ENCODE results near the gene BUB1.
"Not testable (repeated sequence)": the region's sequence is repeated elsewhere in the genome, so short reads cannot be mapped to it uniquely, and the experiment has no call there.

Gene BUB1

DNA sequence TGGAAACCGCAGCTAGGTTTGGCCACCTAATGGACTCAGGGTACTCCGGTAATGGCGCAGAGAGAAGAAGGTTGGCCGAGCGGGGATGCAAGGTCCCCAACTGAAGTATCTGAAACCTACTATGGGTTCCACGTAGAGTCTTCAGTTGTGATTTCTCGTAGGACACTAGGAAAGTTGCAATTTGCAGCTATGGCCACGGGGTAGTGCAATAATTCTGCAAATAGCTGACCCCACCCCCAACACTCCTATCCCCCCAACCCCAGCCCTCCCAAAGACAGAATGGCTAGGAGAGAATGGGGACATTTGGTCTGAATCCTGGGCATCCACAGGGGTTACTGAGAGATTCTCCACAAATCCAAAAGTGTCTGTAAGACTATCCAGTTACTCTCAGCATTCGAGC, 75.7 kb downstream of the BUB1 start:
- not testable (repeated sequence) for H3K36me3 ChIP-seq (ENCODE audit: control insufficient read depth, insufficient read depth, low read length); H3K27me3 ChIP-seq (replicated peaks; ENCODE audit: control insufficient read depth, insufficient read depth, low read length); H3K4me3 ChIP-seq (replicated peaks; ENCODE audit: low read depth, low read length); DNase-seq (ENCODE audit: extremely low read depth, insufficient read length)

DNA sequence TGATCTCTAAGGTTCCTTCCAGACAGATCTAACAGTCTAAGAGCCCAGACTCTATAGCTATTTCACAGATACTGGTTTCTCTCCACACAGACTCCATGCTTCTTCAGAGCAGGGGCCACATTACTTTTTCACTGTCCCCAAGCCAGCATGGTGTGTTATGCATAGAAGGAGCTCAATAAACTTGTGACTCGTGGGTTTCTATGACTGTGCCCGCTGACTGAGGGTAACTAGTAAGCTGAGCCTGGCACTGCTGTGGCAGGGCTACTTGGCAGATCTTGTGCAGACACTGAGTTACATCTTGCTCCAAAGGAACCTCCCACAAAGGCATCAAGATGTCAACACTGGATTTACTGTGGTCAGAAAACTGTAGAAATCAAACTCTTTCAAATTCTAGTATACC, 85.9 kb downstream of the BUB1 start:
- not testable (repeated sequence) for H3K27me3 ChIP-seq (replicated peaks; ENCODE audit: control insufficient read depth, insufficient read depth, low read length); DNase-seq (ENCODE audit: extremely low read depth, insufficient read length); H3K4me3 ChIP-seq (replicated peaks; ENCODE audit: low read depth, low read length); H3K36me3 ChIP-seq (ENCODE audit: control insufficient read depth, insufficient read depth, low read length)

DNA sequence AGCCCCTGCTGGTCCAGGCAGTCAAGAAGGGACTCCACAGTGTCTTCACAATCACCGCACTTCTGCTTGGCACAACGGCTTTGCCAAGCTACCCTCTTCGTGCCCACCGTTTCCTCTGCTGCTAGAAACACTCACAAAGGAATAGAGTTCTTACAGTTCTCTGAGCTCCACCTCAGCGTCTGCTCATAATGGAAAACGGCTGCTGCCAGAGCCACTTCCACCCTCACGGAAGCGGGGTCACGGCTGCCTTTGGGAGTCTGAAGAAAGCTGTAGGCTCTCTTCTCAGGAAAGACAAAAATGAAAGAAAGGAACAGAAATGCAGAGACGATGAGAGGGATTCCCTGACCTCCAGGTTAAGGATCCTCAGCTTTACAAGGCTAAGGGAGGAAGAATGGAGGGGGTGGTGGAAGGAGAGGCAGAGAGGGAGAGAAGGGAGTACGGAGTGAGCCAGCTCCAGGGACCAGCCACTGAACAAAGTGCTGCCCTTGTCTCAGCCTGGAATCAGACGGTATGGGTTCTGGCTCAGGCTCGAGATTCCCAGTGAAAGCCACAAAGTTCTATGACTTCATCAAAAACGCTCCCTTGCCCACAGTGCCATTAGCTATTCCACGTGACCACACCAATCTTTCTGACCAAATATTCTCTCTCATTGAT, 88.1 kb downstream of the BUB1 start:
- H3K27me3 ChIP-seq (replicated peaks; ENCODE audit: control insufficient read depth, insufficient read depth, low read length); H3K4me3 ChIP-seq (replicated peaks; ENCODE audit: low read depth, low read length); H3K36me3 ChIP-seq (ENCODE audit: control insufficient read depth, insufficient read depth, low read length); DNase-seq (ENCODE audit: extremely low read depth, insufficient read length): not testable (repeated sequence)

- H3K36me3 ChIP-seq (ENCODE audit: control insufficient read depth, insufficient read depth, low read length); H3K4me3 ChIP-seq (replicated peaks; ENCODE audit: low read depth, low read length); H3K27me3 ChIP-seq (replicated peaks; ENCODE audit: control insufficient read depth, insufficient read depth, low read length); DNase-seq (ENCODE audit: extremely low read depth, insufficient read length): not testable (repeated sequence)
Measured at GRCh38 chr2:110588520-110588919, 89.3 kb downstream of the BUB1 start.

Measured in GM06990 (cell line).